ENCODE measurements around the gene IFI16.

DNA sequence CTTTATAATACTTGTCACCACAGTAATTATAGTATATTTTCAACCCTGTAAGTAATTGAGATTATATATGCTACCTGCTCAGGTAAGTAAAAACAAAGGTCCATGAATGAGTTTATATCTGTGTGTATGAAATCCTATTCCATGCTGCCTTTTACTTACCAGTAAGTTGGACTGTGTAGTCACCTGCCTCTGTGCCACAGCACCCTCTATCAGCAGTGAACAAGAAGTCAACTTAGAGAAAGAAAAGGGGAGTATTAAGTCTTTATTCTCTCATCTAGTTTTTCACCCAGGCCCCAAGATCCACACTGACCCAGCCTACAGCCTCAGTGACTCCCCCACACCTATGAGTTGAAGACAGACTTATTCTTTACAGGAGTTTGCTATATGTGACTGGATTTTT lies 36.9 kb upstream of the IFI16 start:
- TF ChIP-seq, protein P1, sequence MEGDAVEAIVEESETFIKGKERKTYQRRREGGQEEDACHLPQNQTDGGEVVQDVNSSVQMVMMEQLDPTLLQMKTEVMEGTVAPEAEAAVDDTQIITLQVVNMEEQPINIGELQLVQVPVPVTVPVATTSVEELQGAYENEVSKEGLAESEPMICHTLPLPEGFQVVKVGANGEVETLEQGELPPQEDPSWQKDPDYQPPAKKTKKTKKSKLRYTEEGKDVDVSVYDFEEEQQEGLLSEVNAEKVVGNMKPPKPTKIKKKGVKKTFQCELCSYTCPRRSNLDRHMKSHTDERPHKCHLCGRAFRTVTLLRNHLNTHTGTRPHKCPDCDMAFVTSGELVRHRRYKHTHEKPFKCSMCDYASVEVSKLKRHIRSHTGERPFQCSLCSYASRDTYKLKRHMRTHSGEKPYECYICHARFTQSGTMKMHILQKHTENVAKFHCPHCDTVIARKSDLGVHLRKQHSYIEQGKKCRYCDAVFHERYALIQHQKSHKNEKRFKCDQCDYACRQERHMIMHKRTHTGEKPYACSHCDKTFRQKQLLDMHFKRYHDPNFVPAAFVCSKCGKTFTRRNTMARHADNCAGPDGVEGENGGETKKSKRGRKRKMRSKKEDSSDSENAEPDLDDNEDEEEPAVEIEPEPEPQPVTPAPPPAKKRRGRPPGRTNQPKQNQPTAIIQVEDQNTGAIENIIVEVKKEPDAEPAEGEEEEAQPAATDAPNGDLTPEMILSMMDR (IDR thresholded peaks at IDR 0.05) = no peak
- TF ChIP-seq POLR2A (IDR thresholded peaks at IDR 0.05) = no peak
